Progenitor cell of endocrine pancreas (in vitro differentiated cells): ENCODE measurements around the gene TRIM47. TPM values are rescaled to one million over a fixed set of nuclear protein-coding genes. Genes with fewer than 3 reads are reported as not detected.
"Not testable (repeated sequence)": the region's sequence is repeated elsewhere in the genome, so short reads cannot be mapped to it uniquely, and the experiment has no call there.

Experiments
- DNase-seq: peaks from one replicate; pipeline ENCODE4 v3.0.0; 2021; ENCODE audit warnings: low spot score; ENCODE audit not compliant: unreplicated experiment
- H3K27ac Mint-ChIP-seq: 2 replicates; pipeline ENCODE4 v1.8.0; 2021; ENCODE audit warnings: mild to moderate bottlenecking, moderate library complexity, mixed read lengths
- H3K27me3 Mint-ChIP-seq: 2 replicates; pipeline ENCODE4 v1.8.0; 2021; ENCODE audit warnings: mixed read lengths
- H3K36me3 Mint-ChIP-seq: 2 replicates; pipeline ENCODE4 v1.8.0; 2022; ENCODE audit warnings: mixed read lengths; ENCODE audit not compliant: insufficient read depth
- H3K4me1 Mint-ChIP-seq: 2 replicates; pipeline ENCODE4 v1.8.0; 2021; ENCODE audit warnings: low read depth, mixed read lengths
- H3K4me3 Mint-ChIP-seq: 2 replicates; pipeline ENCODE4 v1.8.0; 2021; ENCODE audit warnings: low read depth, mild to moderate bottlenecking, moderate library complexity, mixed read lengths
- H3K9me3 Mint-ChIP-seq: 2 replicates; pipeline ENCODE4 v1.8.0; 2021; ENCODE audit warnings: low read depth, mixed read lengths
- total RNA-seq: library from RNA; stranded (reverse); gene quantifications from 2 replicates; pipeline ENCODE4 v1.2.1, GENCODE V29; 2021
- TF ChIP-seq, protein P1 (sequence below): fragments of 200-600 bp; sonication (generic); IDR thresholded peaks from one replicate; pipeline ENCODE4 v1.5.0; 2021; ENCODE audit warnings: antibody characterized with exemption, mild to moderate bottlenecking; ENCODE audit not compliant: unreplicated experiment

TRIM47 gene
- total RNA-seq, 1 donor from 2014 or later: 1.0 TPM

DNA sequence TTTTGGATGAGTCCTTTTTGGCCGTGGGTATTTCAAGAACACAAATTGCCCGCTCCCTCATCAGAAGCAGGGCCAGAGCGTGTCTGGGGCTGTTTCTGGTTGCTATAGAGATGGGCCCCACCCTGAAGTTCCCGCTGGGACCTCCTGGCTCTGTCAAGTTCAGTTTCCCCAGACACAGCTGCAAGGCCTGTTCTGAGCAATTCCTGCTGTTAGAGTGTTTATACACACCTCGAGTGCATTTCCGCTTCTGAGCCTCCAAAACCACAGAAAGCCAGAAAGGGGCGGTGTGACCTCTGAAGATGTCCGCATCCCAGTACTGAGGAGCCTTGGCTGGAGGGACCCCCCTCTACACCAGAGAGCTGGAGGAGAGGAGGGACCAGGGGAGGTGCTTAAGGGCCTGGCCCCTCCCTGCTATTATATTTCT is 13.9 kb downstream of the TRIM47 start:
- Mint-ChIP-seq H3K27ac (no peak overlapping the region), H3K9me3 (no peaks in the 10 kb centered on the region), H3K27me3 (no peaks in the 10 kb centered on the region), H3K4me1 (no peaks in the 10 kb centered on the region), H3K36me3 (no peaks in the 10 kb centered on the region), H3K4me3 (no peak overlapping the region)
- TF ChIP-seq, protein P1, sequence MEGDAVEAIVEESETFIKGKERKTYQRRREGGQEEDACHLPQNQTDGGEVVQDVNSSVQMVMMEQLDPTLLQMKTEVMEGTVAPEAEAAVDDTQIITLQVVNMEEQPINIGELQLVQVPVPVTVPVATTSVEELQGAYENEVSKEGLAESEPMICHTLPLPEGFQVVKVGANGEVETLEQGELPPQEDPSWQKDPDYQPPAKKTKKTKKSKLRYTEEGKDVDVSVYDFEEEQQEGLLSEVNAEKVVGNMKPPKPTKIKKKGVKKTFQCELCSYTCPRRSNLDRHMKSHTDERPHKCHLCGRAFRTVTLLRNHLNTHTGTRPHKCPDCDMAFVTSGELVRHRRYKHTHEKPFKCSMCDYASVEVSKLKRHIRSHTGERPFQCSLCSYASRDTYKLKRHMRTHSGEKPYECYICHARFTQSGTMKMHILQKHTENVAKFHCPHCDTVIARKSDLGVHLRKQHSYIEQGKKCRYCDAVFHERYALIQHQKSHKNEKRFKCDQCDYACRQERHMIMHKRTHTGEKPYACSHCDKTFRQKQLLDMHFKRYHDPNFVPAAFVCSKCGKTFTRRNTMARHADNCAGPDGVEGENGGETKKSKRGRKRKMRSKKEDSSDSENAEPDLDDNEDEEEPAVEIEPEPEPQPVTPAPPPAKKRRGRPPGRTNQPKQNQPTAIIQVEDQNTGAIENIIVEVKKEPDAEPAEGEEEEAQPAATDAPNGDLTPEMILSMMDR: no peak
- DNase-seq: no peak

DNA sequence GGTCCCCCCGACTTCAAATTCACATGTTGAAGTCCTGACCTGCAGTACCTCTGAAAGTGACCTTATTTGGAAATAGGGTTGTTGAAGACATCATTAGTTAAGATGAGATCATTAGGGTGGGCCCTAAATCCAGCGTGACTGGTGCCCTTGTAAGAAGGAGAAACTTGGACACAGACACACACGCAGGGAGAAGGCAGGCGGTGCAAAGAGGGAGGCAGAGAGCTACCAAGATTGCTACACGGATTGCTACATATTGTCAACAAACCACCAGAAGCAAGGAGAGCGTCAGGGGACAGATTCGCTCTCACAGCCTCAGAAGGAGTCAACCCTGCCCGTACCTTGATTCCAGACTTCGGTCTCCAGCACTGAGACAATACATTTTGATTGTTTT is 16.5 kb downstream of the TRIM47 start:
- Mint-ChIP-seq H3K4me3 (no peak overlapping the region), H3K27me3 (no peaks in the 10 kb centered on the region), H3K9me3 (no peaks in the 10 kb centered on the region), H3K4me1 (no peaks in the 10 kb centered on the region), H3K27ac (peak overlapping the region; percentile 54), H3K36me3 (no peaks in the 10 kb centered on the region)
- no peak for DNase-seq
- TF ChIP-seq, protein P1: no peak

DNA sequence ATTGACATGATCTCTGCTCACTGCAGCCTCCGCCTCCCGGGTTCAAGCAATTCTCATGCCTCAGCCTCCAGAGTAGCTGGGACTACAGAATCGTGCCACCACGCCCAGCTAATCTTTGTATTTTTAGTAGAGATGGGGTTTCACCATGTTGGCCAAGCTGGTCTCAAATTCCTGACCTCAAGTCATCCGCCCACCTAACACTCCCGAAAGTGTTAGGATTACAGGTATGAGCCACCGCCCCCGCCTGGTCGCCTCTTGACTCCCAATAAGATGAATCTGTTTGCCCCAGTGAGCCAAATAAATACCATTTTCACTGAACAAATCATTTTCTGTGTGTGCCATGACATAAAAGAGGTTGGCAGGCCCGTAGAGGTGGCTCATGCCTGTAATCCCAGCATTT is 19.0 kb downstream of the TRIM47 start:
- H3K4me1 Mint-ChIP-seq, H3K27me3 Mint-ChIP-seq, DNase-seq, H3K27ac Mint-ChIP-seq, H3K9me3 Mint-ChIP-seq, H3K4me3 Mint-ChIP-seq, H3K36me3 Mint-ChIP-seq: not testable (repeated sequence)

DNA sequence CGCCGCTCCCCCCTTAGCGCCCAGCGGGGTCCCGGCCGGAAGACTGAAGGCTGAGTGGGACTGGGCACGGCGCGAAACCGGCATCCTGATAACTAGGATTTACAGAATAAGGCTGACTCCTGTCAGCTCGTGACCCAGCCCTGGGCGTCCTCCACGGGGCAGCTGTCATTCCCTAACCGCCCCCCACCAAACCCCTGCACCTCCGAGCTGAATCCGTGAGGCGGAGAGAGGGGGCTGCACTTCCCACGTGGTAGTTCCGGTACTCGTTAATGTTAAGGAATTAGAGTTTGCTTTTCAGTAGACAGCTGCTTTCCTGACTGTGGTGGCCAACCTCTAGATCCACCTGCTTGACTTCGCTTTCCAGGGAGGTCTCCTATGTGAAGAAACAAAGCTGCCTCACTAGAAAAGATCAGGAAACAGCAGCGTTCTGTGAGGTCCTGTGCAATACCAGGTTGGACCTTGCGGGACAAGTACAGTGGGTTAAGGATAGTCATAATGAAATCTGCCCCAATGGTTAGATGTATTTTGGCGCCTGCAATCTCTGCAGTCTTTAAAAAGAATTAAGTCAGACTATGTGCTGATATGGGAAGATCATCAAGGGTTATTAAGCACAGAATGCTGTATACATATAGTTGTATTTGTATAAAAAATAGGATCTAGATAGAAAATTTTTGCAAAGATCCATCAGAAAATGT is 22.2 kb downstream of the TRIM47 start:
- Mint-ChIP-seq H3K4me1 (peaks cover 11% of the 10 kb centered on the region), H3K27ac (peak overlapping the region; percentile 95), H3K4me3 (no peak overlapping the region), H3K36me3 (no peaks in the 10 kb centered on the region), H3K27me3 (no peaks in the 10 kb centered on the region), H3K9me3 (no peaks in the 10 kb centered on the region)
- DNase-seq: no peak
- TF ChIP-seq, protein P1: peak; percentile 2

DNA sequence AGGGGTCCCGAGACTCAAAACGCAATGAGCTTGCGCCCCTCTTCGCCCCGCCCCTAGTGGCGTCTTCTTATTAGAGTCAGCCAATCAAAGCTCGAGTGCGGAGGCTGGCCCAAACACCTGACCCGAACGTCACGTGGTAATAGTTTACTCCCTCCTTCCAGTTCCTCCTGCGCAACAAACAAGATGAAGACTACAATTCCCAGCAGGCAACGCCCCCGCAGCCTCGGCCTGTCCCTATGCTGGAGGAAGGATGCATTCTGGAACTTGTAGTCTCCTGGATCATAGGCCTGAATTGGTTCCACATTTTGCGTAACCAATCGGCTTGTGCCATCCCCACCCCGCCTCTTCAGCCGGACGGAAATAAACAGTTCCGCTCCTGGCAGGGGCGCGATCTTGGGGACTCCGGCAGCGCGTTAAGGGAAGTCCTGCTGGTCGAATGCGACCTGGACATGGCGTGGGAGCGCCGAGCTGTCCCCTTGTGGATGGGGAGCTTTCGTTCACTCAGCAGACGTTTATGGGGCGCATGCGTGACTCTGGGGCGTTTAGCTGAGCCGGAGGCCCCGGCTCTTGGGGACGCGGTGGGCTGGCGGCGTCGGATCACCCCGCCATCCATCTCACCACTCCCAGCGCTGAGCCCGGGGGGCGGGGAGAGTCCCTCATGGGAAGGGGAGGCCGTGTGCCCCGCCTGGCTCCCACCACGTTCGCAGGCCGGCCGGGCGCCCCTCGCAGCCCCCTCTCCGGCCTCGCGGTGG is 22.9 kb downstream of the TRIM47 start, which contains the start of gene WBP2:
Gene WBP2, minus strand, starts transcription at position 26 of the 752 bp plus-strand sequence. CDS start 38 bp downstream, outside the sequence.
- H3K4me3 Mint-ChIP-seq: no peak within 1 kb of the TSS

More for the DNA sequence above, 22.9 kb downstream of the TRIM47 start, which contains the start of gene WBP2:
- Mint-ChIP-seq H3K27me3 (no peaks in the 10 kb centered on the region), H3K4me1 (peaks cover 11% of the 10 kb centered on the region), H3K27ac (peak within 1 kb of the TSS; percentile 95), H3K9me3 (no peaks in the 10 kb centered on the region), H3K36me3 (no peaks in the 10 kb centered on the region)
- DNase-seq: peak; percentile 94
- TF ChIP-seq, protein P1: peak; percentile 62
